HEK293 (cell line): ENCODE measurements around the gene DLG2.

Experiments used
- CTCF ChIA-PET: fragments of 350-600 bp; formaldehyde crosslinking; extraction: SDS; loops from one replicate; lab custom pipeline; 2021; ENCODE audit warnings: antibody characterized with exemption; lab: Yijun Ruan, JAX
- POLR2A ChIA-PET: fragments of 300-600 bp; formaldehyde crosslinking; extraction: SDS; loops from one replicate; lab custom pipeline; 2020; ENCODE audit warnings: antibody characterized with exemption, inconsistent platforms; lab: Yijun Ruan, JAX
- H3K27ac ChIP-seq: fragments of 200-500 bp; sonication (Bioruptor generic); 2 replicates; pipeline ENCODE4 v1.5.1; 2014; ENCODE audit warnings: low read depth, low read length, control low read depth, inconsistent platforms; ENCODE audit errors: extremely low read depth
- H3K36me3 ChIP-seq, 2 experiments: fragments of 200-500 bp in 1 of 2; sonication (Bioruptor generic) in 1 of 2; 1 replicate in 1 of 2; 2 replicates in 1 of 2; pipeline ENCODE4 v1.5.1; 2014 to 2017; ENCODE audit warnings: inconsistent platforms in 2 of 2, low read length in 2 of 2; ENCODE audit not compliant: control insufficient read depth in 2 of 2, insufficient read depth in 1 of 2
- H3K4me1 ChIP-seq: fragments of 200-500 bp; sonication (Bioruptor generic); 2 replicates; pipeline ENCODE4 v1.5.1; 2014; ENCODE audit warnings: mild to moderate bottlenecking, low read length, inconsistent platforms; ENCODE audit not compliant: control insufficient read depth, insufficient read depth
- H3K4me3 ChIP-seq: 2 replicates; pipeline ENCODE4 v1.5.1; 2011; ENCODE audit warnings: low read depth, mild to moderate bottlenecking, control low read depth, low read length, moderate library complexity
- H3K9me3 ChIP-seq: fragments of 200-500 bp; sonication (Bioruptor generic); 2 replicates; pipeline ENCODE4 v1.5.1; 2014; ENCODE audit warnings: low read depth, low read length, inconsistent platforms; ENCODE audit not compliant: control insufficient read depth, insufficient read depth
- GFI1B ChIP-seq: fragments of 450-650 bp; formaldehyde crosslinking; IDR thresholded peaks from 2 replicates; pipeline ENCODE4 v1.5.1; 2016; ENCODE audit warnings: missing biosample characterization, missing genetic modification characterization
- HOXA7 ChIP-seq: sonication (generic); formaldehyde crosslinking; IDR thresholded peaks from 2 replicates; pipeline ENCODE4 v1.8.1; 2022; ENCODE audit warnings: missing genetic modification reagents, borderline replicate concordance
- KLF7 ChIP-seq: fragments of 450-650 bp; formaldehyde crosslinking; IDR thresholded peaks from 2 replicates; pipeline ENCODE4 v1.5.1; 2016; ENCODE audit warnings: missing biosample characterization, missing genetic modification characterization, borderline replicate concordance
- KLF9 ChIP-seq: fragments of 450-650 bp; formaldehyde crosslinking; IDR thresholded peaks from 2 replicates; pipeline ENCODE4 v1.5.1; 2016; ENCODE audit warnings: missing biosample characterization, missing genetic modification characterization, low read depth
- SCRT1 ChIP-seq: fragments of 450-650 bp; formaldehyde crosslinking; IDR thresholded peaks from 2 replicates; pipeline ENCODE4 v1.5.1; 2016; ENCODE audit warnings: missing biosample characterization, missing genetic modification characterization, borderline replicate concordance
- WT1 ChIP-seq: fragments of 450-650 bp; formaldehyde crosslinking; IDR thresholded peaks from 2 replicates; pipeline ENCODE4 v1.5.1; 2016; ENCODE audit warnings: missing biosample characterization, missing genetic modification characterization
- ZBTB21 ChIP-seq: fragments of 450-650 bp; formaldehyde crosslinking; IDR thresholded peaks from 2 replicates; pipeline ENCODE4 v1.5.1; 2017; ENCODE audit warnings: missing biosample characterization, missing genetic modification characterization
- ZNF174 ChIP-seq: fragments of 450-650 bp; formaldehyde crosslinking; IDR thresholded peaks from 2 replicates; pipeline ENCODE4 v1.5.0; 2017; ENCODE audit warnings: missing biosample characterization, mild to moderate bottlenecking, missing genetic modification characterization
- ZNF223 ChIP-seq: fragments of 450-650 bp; formaldehyde crosslinking; IDR thresholded peaks from 2 replicates; pipeline ENCODE4 v1.5.1; 2016; ENCODE audit warnings: missing biosample characterization, missing genetic modification characterization
- ZNF354C ChIP-seq: fragments of 450-650 bp; formaldehyde crosslinking; IDR thresholded peaks from 2 replicates; pipeline ENCODE4 v1.5.1; 2016; ENCODE audit warnings: missing biosample characterization, missing genetic modification characterization, low read depth, borderline replicate concordance
- ZNF433 ChIP-seq: fragments of 450-650 bp; formaldehyde crosslinking; IDR thresholded peaks from 2 replicates; pipeline ENCODE4 v1.5.1; 2016; ENCODE audit warnings: missing biosample characterization, missing genetic modification characterization, low read depth
- ZNF549 ChIP-seq: fragments of 450-650 bp; IDR thresholded peaks from 2 replicates; pipeline ENCODE4 v1.5.1; 2018; ENCODE audit warnings: missing biosample characterization, missing genetic modification characterization, mild to moderate bottlenecking, inconsistent platforms, moderate library complexity
- ZNF610 ChIP-seq: fragments of 450-650 bp; formaldehyde crosslinking; IDR thresholded peaks from 2 replicates; pipeline ENCODE4 v1.5.1; 2016; ENCODE audit warnings: missing biosample characterization, missing genetic modification characterization, borderline replicate concordance
- ZNF664 ChIP-seq: fragments of 450-650 bp; formaldehyde crosslinking; IDR thresholded peaks from 2 replicates; pipeline ENCODE4 v1.5.1; 2016; ENCODE audit warnings: missing biosample characterization, missing genetic modification characterization
- ZNF747 ChIP-seq: fragments of 450-650 bp; formaldehyde crosslinking; IDR thresholded peaks from 2 replicates; pipeline ENCODE4 v1.5.1; 2016; ENCODE audit warnings: missing biosample characterization, missing genetic modification characterization
- ZNF776 ChIP-seq: fragments of 450-650 bp; formaldehyde crosslinking; IDR thresholded peaks from 2 replicates; pipeline ENCODE4 v1.5.0; 2017; ENCODE audit warnings: missing biosample characterization, missing genetic modification characterization, borderline replicate concordance
- ZNF791 ChIP-seq: fragments of 450-650 bp; formaldehyde crosslinking; IDR thresholded peaks from 2 replicates; pipeline ENCODE4 v1.5.1; 2016; ENCODE audit warnings: missing biosample characterization, missing genetic modification characterization
- ZNF830 ChIP-seq: fragments of 450-650 bp; IDR thresholded peaks from 2 replicates; pipeline ENCODE4 v1.5.0; 2018; ENCODE audit warnings: missing biosample characterization, missing genetic modification characterization, low read depth, mild to moderate bottlenecking, moderate library complexity
- TF ChIP-seq, protein P1 (sequence below): fragments of 450-650 bp; formaldehyde crosslinking; IDR thresholded peaks from 2 replicates; pipeline ENCODE4 v1.5.1; 2017; ENCODE audit warnings: missing biosample characterization, missing genetic modification characterization
- TF ChIP-seq, protein P2 (sequence below): fragments of 450-650 bp; formaldehyde crosslinking; IDR thresholded peaks from 2 replicates; pipeline ENCODE4 v1.5.1; 2016; ENCODE audit warnings: missing biosample characterization, missing genetic modification characterization

The DLG2 gene

DNA sequence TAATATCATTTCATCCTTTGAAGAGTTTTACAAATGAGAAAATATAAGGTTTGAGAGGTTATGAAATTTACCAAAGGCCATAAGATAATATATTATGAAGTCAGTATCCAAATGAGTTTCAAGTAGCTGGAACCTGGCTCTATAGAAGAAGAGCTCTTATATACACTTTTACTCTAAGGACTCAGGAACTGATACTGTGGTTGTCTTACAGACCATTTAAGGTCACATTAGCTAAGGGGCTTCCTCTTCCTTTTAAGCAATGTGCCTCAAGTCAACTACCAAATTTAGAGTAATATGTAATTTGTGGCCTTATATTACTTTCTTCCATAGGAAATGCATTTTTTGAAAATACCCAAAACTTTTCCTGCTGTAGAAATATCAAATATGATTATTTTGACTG lies 369.3 kb downstream of the DLG2 start:
- H3K27ac ChIP-seq, result no peak overlapping the region

DNA sequence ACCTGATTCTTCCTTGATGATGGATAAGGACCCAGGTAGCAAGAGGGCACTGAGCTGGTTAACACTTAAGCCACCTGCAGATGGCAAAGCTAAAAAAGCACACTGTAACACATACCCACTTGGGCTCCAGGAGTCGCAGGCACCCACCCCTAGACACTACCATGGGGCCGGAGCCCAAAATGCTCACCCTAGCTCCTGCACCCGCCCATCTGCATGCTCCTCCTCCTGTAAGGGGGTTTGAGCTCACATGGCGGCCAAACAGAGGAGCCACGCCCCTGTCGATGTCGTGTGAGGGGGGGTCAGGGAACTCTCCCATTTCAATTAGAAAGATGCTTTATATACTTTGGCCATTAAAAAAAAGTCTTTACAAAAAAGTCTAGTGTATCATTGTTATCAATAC lies 370.7 kb downstream of the DLG2 start:
- Histone ChIP-seq H3K9me3 (no peaks in the 10 kb centered on the region), H3K4me1 (no peaks in the 10 kb centered on the region), H3K27ac (no peak overlapping the region), H3K4me3 (no peak overlapping the region), H3K36me3 (no peaks in the 10 kb centered on the region)
- TF ChIP-seq ZNF610 (tag by site-specific recombination) (no peak), KLF9 (tag by site-specific recombination) (no peak), ZNF549 (tag by site-specific recombination) (no peak)
- POLR2A ChIA-PET, result no interaction called here
- CTCF ChIA-PET, result no interaction called here

More for the DNA sequence above, 369.3 kb downstream of the DLG2 start:
- Histone ChIP-seq H3K9me3 (no peaks in the 10 kb centered on the region), H3K36me3 (no peaks in the 10 kb centered on the region), H3K4me3 (no peak overlapping the region), H3K4me1 (no peaks in the 10 kb centered on the region)
- no peak for TF ChIP-seq ZNF791 (tag by site-specific recombination)
- TF ChIP-seq GFI1B (tag by site-specific recombination), result no peak
- no peak for TF ChIP-seq ZNF830
- no peak for TF ChIP-seq ZNF433 (tag by site-specific recombination)
- TF ChIP-seq, protein P1, sequence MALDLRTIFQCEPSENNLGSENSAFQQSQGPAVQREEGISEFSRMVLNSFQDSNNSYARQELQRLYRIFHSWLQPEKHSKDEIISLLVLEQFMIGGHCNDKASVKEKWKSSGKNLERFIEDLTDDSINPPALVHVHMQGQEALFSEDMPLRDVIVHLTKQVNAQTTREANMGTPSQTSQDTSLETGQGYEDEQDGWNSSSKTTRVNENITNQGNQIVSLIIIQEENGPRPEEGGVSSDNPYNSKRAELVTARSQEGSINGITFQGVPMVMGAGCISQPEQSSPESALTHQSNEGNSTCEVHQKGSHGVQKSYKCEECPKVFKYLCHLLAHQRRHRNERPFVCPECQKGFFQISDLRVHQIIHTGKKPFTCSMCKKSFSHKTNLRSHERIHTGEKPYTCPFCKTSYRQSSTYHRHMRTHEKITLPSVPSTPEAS (tag by site-specific recombination), result no peak
- no peak for TF ChIP-seq ZNF354C (tag by site-specific recombination)
- POLR2A ChIA-PET, result no interaction called here
- CTCF ChIA-PET, result no interaction called here

DNA sequence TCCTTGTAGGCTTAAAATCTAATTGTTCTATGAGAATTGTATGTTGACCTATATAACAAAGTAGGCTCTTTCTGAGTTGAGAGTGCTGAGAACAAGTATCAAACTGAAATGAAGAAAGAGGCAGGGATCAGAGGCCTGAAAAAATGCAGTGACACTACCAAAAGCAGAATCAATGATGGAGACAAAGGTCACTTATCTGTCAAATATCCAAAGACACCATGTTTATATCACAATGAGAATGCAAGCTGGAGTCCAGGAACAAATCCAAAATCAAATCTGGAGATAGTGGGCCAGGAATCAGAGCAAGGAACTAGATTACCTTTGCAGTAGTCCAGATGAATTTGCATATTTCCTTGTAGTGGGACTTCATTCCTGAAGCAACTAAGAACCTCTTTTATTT lies 377.7 kb downstream of the DLG2 start:
- H3K36me3 ChIP-seq, result no peaks in the 10 kb centered on the region
- TF ChIP-seq ZNF747 (tag by site-specific recombination) (no peak), ZNF223 (tag by site-specific recombination) (no peak), KLF7 (tag by site-specific recombination) (no peak), ZNF664 (no peak), ZNF776 (tag by site-specific recombination) (no peak), ZNF174 (tag by site-specific recombination) (no peak), ZBTB21 (tag by site-specific recombination) (no peak), WT1 (tag by site-specific recombination) (no peak), SCRT1 (tag by site-specific recombination) (no peak), HOXA7 (CRISPR knock-in tag) (no peak)
- TF ChIP-seq, protein P2, sequence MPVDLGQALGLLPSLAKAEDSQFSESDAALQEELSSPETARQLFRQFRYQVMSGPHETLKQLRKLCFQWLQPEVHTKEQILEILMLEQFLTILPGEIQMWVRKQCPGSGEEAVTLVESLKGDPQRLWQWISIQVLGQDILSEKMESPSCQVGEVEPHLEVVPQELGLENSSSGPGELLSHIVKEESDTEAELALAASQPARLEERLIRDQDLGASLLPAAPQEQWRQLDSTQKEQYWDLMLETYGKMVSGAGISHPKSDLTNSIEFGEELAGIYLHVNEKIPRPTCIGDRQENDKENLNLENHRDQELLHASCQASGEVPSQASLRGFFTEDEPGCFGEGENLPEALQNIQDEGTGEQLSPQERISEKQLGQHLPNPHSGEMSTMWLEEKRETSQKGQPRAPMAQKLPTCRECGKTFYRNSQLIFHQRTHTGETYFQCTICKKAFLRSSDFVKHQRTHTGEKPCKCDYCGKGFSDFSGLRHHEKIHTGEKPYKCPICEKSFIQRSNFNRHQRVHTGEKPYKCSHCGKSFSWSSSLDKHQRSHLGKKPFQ (tag by site-specific recombination), result no peak
- no peak overlapping the region for H3K4me3 ChIP-seq
- no peaks in the 10 kb centered on the region for H3K9me3 ChIP-seq
- H3K4me1 ChIP-seq, result no peaks in the 10 kb centered on the region
- POLR2A ChIA-PET, result no interaction called here
- no peak overlapping the region for H3K27ac ChIP-seq
- CTCF ChIA-PET, result no interaction called here
